Activated CD4-positive, alpha-beta T cell treated with anti-CD3 and anti-CD28 coated beads, Interleukin-2, Interleukin-4, amounts not matched to agents 100 ng/mL and 50 ng/mL, durations not matched to agents 16 hours and 8 hours (primary cell): Measurements from ENCODE around the gene MROH2B.

Source experiments
- DNase-seq: peaks from one replicate; pipeline ENCODE4 v3.0.0-alpha.2; 2020; ENCODE audit warnings: low spot score

MROH2B gene

GRCh38 chr5:41071242-41071641 is at the start of gene MROH2B:
MROH2B (minus strand) TSS chr5:41071342; CDS start chr5:41070852, 490 bp downstream.
- no peak for DNase-seq

GRCh38 chr5:41120600-41120999 is 49.5 kb upstream of the MROH2B start:
- no peak for DNase-seq

GRCh38 chr5:41118177-41118576 is 47.0 kb upstream of the MROH2B start:
- DNase-seq: no peak

GRCh38 chr5:41115281-41115680 is 44.1 kb upstream of the MROH2B start:
- no peak for DNase-seq

- no peak for DNase-seq
Observed at GRCh38 chr5:41112486-41113455, 41.6 kb upstream of the MROH2B start.

- DNase-seq: no peak
Observed at GRCh38 chr5:41109186-41109585, 38.0 kb upstream of the MROH2B start.

GRCh38 chr5:41102341-41102740 is 31.2 kb upstream of the MROH2B start:
- no peak for DNase-seq

GRCh38 chr5:41097642-41098041 is 26.5 kb upstream of the MROH2B start:
- no peak for DNase-seq

- no peak for DNase-seq
Observed at GRCh38 chr5:41095324-41096101, 24.4 kb upstream of the MROH2B start.

GRCh38 chr5:41094871-41095270 is 23.7 kb upstream of the MROH2B start:
- no peak for DNase-seq

- DNase-seq: no peak
Observed at GRCh38 chr5:41093803-41094202, 22.7 kb upstream of the MROH2B start.

- DNase-seq: no peak
Observed at GRCh38 chr5:41087461-41087860, 16.3 kb upstream of the MROH2B start.

GRCh38 chr5:41083306-41083705 is 12.2 kb upstream of the MROH2B start:
- no peak for DNase-seq

- no peak for DNase-seq
Observed at GRCh38 chr5:41071975-41072374, 833 bp upstream of the MROH2B start.

GRCh38 chr5:41067714-41068568 is 3.2 kb downstream of the MROH2B start:
- no peak for DNase-seq

- DNase-seq: no peak
Observed at GRCh38 chr5:41065691-41066335, 5.3 kb downstream of the MROH2B start.

GRCh38 chr5:41057940-41058339 is 13.2 kb downstream of the MROH2B start:
- DNase-seq: no peak

GRCh38 chr5:41057231-41057630 is 13.9 kb downstream of the MROH2B start:
- no peak for DNase-seq

- DNase-seq: no peak
Observed at GRCh38 chr5:41048986-41049385, 22.2 kb downstream of the MROH2B start.

- DNase-seq: no peak
Observed at GRCh38 chr5:41043109-41043747, 27.9 kb downstream of the MROH2B start.

GRCh38 chr5:41032973-41033372 is 38.2 kb downstream of the MROH2B start:
- DNase-seq: no peak
